ENCODE results near the gene ARHGEF10L.

ARHGEF10L gene

DNA sequence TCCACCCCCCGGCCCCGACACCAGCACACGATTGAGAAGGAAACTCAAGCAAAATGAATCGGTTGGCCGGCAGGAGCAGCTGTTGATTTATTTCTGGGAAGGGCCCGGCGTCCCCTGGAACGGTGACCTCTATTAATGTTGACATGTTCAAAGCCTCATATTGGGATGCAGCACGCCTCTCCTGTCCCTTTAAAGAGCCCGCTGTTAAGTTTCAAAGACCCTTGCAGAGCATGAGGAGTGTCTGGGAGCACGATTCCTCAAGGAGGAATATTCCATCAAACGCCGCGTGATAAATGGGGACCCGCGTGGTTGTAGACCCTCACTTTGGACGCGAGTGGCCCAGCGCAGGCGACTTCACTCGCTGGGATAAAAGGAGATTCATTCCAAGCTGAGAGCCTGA lies 194.2 kb downstream of the ARHGEF10L start:
- Histone ChIP-seq H3K27ac (ENCODE audit: low read depth, low read length) (no peak overlapping the region), H3K4me3 (ENCODE audit: insufficient read depth, low read length, poor library complexity, severe bottlenecking) (no peak overlapping the region), H4K20me1 (ENCODE audit: low read depth, low read length) (no peaks in the 10 kb centered on the region), H3F3A (ENCODE audit: insufficient read depth) (no peaks in the 10 kb centered on the region), H3K36me3 (ENCODE audit: low read length) (no peaks in the 10 kb centered on the region), H3K27me3 (ENCODE audit: low read length) (no peaks in the 10 kb centered on the region), H3K9ac (ENCODE audit: low read length) (no peak overlapping the region), H3K79me2 (ENCODE audit: insufficient read depth, low read length) (no peaks in the 10 kb centered on the region), H3K4me2 (ENCODE audit: low read depth, low read length, poor library complexity, severe bottlenecking) (no peak overlapping the region), H2AFZ (ENCODE audit: low read depth, low read length, severe bottlenecking) (no peak overlapping the region), H3K9me2 (replicated peaks; ENCODE audit: insufficient read depth, low read length) (no peaks in the 10 kb centered on the region), H3K9me3 (ENCODE audit: insufficient read depth, low read length) (no peaks in the 10 kb centered on the region)
- no peak for TF ChIP-seq CTCF (IDR thresholded peaks at IDR 0.05; ENCODE audit: insufficient read depth, low read length, poor library complexity, severe bottlenecking)
- no peak for TF ChIP-seq EZH2phosphoT487 (conservative IDR thresholded peaks at IDR 0.05; ENCODE audit: low read length)

GRCh38 chr1:17734609-17735008 lies 195.1 kb downstream of the ARHGEF10L start:
- Histone ChIP-seq H3K27me3 (ENCODE audit: low read length) (no peaks in the 10 kb centered on the region), H3K27ac (ENCODE audit: low read depth, low read length) (no peak overlapping the region), H3K9me2 (replicated peaks; ENCODE audit: insufficient read depth, low read length) (no peaks in the 10 kb centered on the region), H3K4me2 (ENCODE audit: low read depth, low read length, poor library complexity, severe bottlenecking) (no peak overlapping the region), H3K9ac (ENCODE audit: low read length) (no peak overlapping the region), H3K79me2 (ENCODE audit: insufficient read depth, low read length) (no peaks in the 10 kb centered on the region), H3K4me3 (ENCODE audit: insufficient read depth, low read length, poor library complexity, severe bottlenecking) (no peak overlapping the region), H3F3A (ENCODE audit: insufficient read depth) (no peaks in the 10 kb centered on the region), H2AFZ (ENCODE audit: low read depth, low read length, severe bottlenecking) (no peak overlapping the region), H4K20me1 (ENCODE audit: low read depth, low read length) (no peaks in the 10 kb centered on the region), H3K9me3 (ENCODE audit: insufficient read depth, low read length) (no peaks in the 10 kb centered on the region), H3K36me3 (ENCODE audit: low read length) (no peaks in the 10 kb centered on the region)
- TF ChIP-seq CTCF (IDR thresholded peaks at IDR 0.05; ENCODE audit: insufficient read depth, low read length, poor library complexity, severe bottlenecking) (no peak), EZH2phosphoT487 (conservative IDR thresholded peaks at IDR 0.05; ENCODE audit: low read length) (no peak)

DNA sequence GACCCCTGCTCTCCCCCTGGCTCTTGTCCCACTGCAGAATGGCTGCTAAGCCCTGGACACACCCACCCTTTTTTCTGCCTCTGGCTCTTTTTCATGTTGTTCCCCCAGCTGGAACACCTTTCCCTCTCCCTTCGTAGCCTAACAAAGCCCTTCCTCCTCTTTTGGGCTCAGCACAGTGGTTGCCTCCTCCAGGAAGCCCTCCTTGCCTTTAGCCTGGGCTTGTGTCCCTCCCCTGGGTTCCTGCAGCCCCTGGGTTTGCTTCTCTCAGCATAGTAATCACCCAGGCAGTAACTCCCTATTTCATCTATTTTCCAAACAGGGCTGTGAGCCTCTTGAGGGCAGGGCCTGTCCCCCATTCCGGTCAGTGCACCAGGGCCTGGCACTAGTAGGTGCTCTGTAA lies 195.8 kb downstream of the ARHGEF10L start:
- no peaks in the 10 kb centered on the region for H3K9me2 ChIP-seq (replicated peaks; ENCODE audit: insufficient read depth, low read length)
- H3K27me3 ChIP-seq (ENCODE audit: low read length) = no peaks in the 10 kb centered on the region
- no peak overlapping the region for H3K4me2 ChIP-seq (ENCODE audit: low read depth, low read length, poor library complexity, severe bottlenecking)
- no peak overlapping the region for H3K27ac ChIP-seq (ENCODE audit: low read depth, low read length)
- H3K9ac ChIP-seq (ENCODE audit: low read length) = no peak overlapping the region
- no peak for TF ChIP-seq CTCF (IDR thresholded peaks at IDR 0.05; ENCODE audit: insufficient read depth, low read length, poor library complexity, severe bottlenecking)
- no peak for TF ChIP-seq EZH2phosphoT487 (conservative IDR thresholded peaks at IDR 0.05; ENCODE audit: low read length)
- no peak overlapping the region for H2AFZ ChIP-seq (ENCODE audit: low read depth, low read length, severe bottlenecking)
- no peaks in the 10 kb centered on the region for H4K20me1 ChIP-seq (ENCODE audit: low read depth, low read length)
- no peaks in the 10 kb centered on the region for H3K9me3 ChIP-seq (ENCODE audit: insufficient read depth, low read length)
- H3K36me3 ChIP-seq (ENCODE audit: low read length) = no peaks in the 10 kb centered on the region
- H3F3A ChIP-seq (ENCODE audit: insufficient read depth) = no peaks in the 10 kb centered on the region
- no peaks in the 10 kb centered on the region for H3K79me2 ChIP-seq (ENCODE audit: insufficient read depth, low read length)
- no peak overlapping the region for H3K4me3 ChIP-seq (ENCODE audit: insufficient read depth, low read length, poor library complexity, severe bottlenecking)

- Histone ChIP-seq H3K27me3 (ENCODE audit: low read length) (no peaks in the 10 kb centered on the region), H3K9me2 (replicated peaks; ENCODE audit: insufficient read depth, low read length) (no peaks in the 10 kb centered on the region), H3K9me3 (ENCODE audit: insufficient read depth, low read length) (no peaks in the 10 kb centered on the region), H3K27ac (ENCODE audit: low read depth, low read length) (no peak overlapping the region), H3K4me2 (ENCODE audit: low read depth, low read length, poor library complexity, severe bottlenecking) (no peak overlapping the region), H3K9ac (ENCODE audit: low read length) (no peak overlapping the region), H3K4me3 (ENCODE audit: insufficient read depth, low read length, poor library complexity, severe bottlenecking) (no peak overlapping the region), H3F3A (ENCODE audit: insufficient read depth) (no peaks in the 10 kb centered on the region), H3K36me3 (ENCODE audit: low read length) (no peaks in the 10 kb centered on the region), H2AFZ (ENCODE audit: low read depth, low read length, severe bottlenecking) (no peak overlapping the region), H4K20me1 (ENCODE audit: low read depth, low read length) (no peaks in the 10 kb centered on the region), H3K79me2 (ENCODE audit: insufficient read depth, low read length) (no peaks in the 10 kb centered on the region)
- no peak for TF ChIP-seq EZH2phosphoT487 (conservative IDR thresholded peaks at IDR 0.05; ENCODE audit: low read length)
- TF ChIP-seq CTCF (IDR thresholded peaks at IDR 0.05; ENCODE audit: insufficient read depth, low read length, poor library complexity, severe bottlenecking) = no peak
Observed at GRCh38 chr1:17735793-17736192, 196.3 kb downstream of the ARHGEF10L start.
